OCI-LY1 (cell line): Measurements from ENCODE around the gene VPS50.

Experiments used
- H2AFZ ChIP-seq: fragments of 200-600 bp; sonication (generic), shearing (Covaris generic); 2 replicates; pipeline ENCODE4 v1.6.0; 2014; ENCODE audit warnings: antibody characterized with exemption, mild to moderate bottlenecking, low read length
- H3F3A ChIP-seq: fragments of 200-600 bp; sonication (generic), shearing (Covaris generic); 2 replicates; pipeline ENCODE4 v1.6.0; 2014; ENCODE audit warnings: mild to moderate bottlenecking, antibody characterized with exemption, low read length, moderate library complexity; ENCODE audit not compliant: insufficient read depth
- H3K27ac ChIP-seq: fragments of 200-600 bp; sonication (generic); 2 replicates; pipeline ENCODE4 v1.5.1; 2014; ENCODE audit warnings: low read length, mixed run types, mild to moderate bottlenecking, low read depth; ENCODE audit not compliant: poor library complexity, severe bottlenecking
- H3K27me3 ChIP-seq: fragments of 200-600 bp; sonication (generic); 2 replicates; pipeline ENCODE4 v1.6.0; 2014; ENCODE audit warnings: antibody characterized with exemption, mild to moderate bottlenecking, low read length, moderate library complexity; ENCODE audit not compliant: insufficient read depth
- H3K36me3 ChIP-seq: fragments of 200-600 bp; sonication (generic); 2 replicates; pipeline ENCODE4 v1.6.1; 2014; ENCODE audit warnings: mild to moderate bottlenecking, antibody characterized with exemption, low read length, moderate library complexity, mixed read lengths; ENCODE audit not compliant: insufficient read depth
- H3K4me1 ChIP-seq: fragments of 200-600 bp; sonication (generic); 2 replicates; pipeline ENCODE4 v1.5.1; 2014; ENCODE audit warnings: mild to moderate bottlenecking, low read length, moderate library complexity; ENCODE audit not compliant: insufficient read depth, severe bottlenecking
- H3K4me2 ChIP-seq: fragments of 200-600 bp; sonication (generic), shearing (Covaris generic); 2 replicates; pipeline ENCODE4 v1.6.1; 2014; ENCODE audit warnings: low read length
- H3K4me3 ChIP-seq: fragments of 200-600 bp; sonication (generic); 2 replicates; pipeline ENCODE4 v1.5.1; 2014; ENCODE audit warnings: low read length, low read depth, mild to moderate bottlenecking, mixed read lengths; ENCODE audit not compliant: poor library complexity, severe bottlenecking
- H3K79me2 ChIP-seq: fragments of 200-600 bp; shearing (Covaris generic); 2 replicates; pipeline ENCODE4 v1.6.1; 2016; ENCODE audit warnings: mixed run types, low read length, mixed read lengths; ENCODE audit not compliant: insufficient read depth
- H3K9ac ChIP-seq: fragments of 200-600 bp; sonication (generic), shearing (Covaris generic); 2 replicates; pipeline ENCODE4 v1.6.1; 2014; ENCODE audit warnings: mild to moderate bottlenecking, low read length, mixed read lengths
- H3K9me2 ChIP-seq: fragments of 200-600 bp; sonication (generic), shearing (Covaris generic); 2 replicates; pipeline ENCODE4 v1.6.1; 2014; ENCODE audit warnings: low read depth, mild to moderate bottlenecking, low read length, mixed read lengths
- H3K9me3 ChIP-seq: fragments of 200-600 bp; shearing (Covaris generic); 2 replicates; pipeline ENCODE4 v1.6.1; 2014; ENCODE audit warnings: low read length, mixed read lengths
- H4K20me1 ChIP-seq: fragments of 200-600 bp; sonication (generic), shearing (Covaris generic); 2 replicates; pipeline ENCODE4 v1.6.0; 2016; ENCODE audit warnings: mild to moderate bottlenecking, low read length; ENCODE audit not compliant: insufficient read depth
- EZH2 ChIP-seq: fragments of 200-600 bp; sonication (generic), shearing (Covaris generic); IDR thresholded peaks from 2 replicates; pipeline ENCODE4 v1.8.0; 2017; ENCODE audit warnings: borderline replicate concordance, mixed run types, mild to moderate bottlenecking, antibody characterized with exemption, low read length, moderate library complexity, mixed read lengths
- TF ChIP-seq, protein P1 (sequence below): fragments of 200-600 bp; sonication (generic), shearing (Covaris generic); IDR thresholded peaks from 2 replicates; pipeline ENCODE4 v1.5.1; 2017; ENCODE audit warnings: mild to moderate bottlenecking, antibody characterized with exemption, low read length, moderate library complexity, mixed read lengths

VPS50 gene

GRCh38 chr7:93361853-93362252 lies 129.7 kb downstream of the VPS50 start:
- TF ChIP-seq EZH2, result no peak
- TF ChIP-seq, protein P1, sequence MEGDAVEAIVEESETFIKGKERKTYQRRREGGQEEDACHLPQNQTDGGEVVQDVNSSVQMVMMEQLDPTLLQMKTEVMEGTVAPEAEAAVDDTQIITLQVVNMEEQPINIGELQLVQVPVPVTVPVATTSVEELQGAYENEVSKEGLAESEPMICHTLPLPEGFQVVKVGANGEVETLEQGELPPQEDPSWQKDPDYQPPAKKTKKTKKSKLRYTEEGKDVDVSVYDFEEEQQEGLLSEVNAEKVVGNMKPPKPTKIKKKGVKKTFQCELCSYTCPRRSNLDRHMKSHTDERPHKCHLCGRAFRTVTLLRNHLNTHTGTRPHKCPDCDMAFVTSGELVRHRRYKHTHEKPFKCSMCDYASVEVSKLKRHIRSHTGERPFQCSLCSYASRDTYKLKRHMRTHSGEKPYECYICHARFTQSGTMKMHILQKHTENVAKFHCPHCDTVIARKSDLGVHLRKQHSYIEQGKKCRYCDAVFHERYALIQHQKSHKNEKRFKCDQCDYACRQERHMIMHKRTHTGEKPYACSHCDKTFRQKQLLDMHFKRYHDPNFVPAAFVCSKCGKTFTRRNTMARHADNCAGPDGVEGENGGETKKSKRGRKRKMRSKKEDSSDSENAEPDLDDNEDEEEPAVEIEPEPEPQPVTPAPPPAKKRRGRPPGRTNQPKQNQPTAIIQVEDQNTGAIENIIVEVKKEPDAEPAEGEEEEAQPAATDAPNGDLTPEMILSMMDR, result no peak
- H3K9me2 ChIP-seq, result no peaks in the 10 kb centered on the region
- H3K27ac ChIP-seq, result no peak overlapping the region
- H3K4me3 ChIP-seq, result no peak overlapping the region
- H3K9me3 ChIP-seq, result no peaks in the 10 kb centered on the region
- H3K79me2 ChIP-seq, result no peaks in the 10 kb centered on the region
- H3K27me3 ChIP-seq, result no peaks in the 10 kb centered on the region
- H3K36me3 ChIP-seq, result peaks cover 10% of the 10 kb centered on the region; the same call in 1 of the 2 replicates
- H3F3A ChIP-seq, result no peaks in the 10 kb centered on the region
- H3K4me1 ChIP-seq, result no peaks in the 10 kb centered on the region
- no peak overlapping the region for H3K4me2 ChIP-seq
- no peaks in the 10 kb centered on the region for H4K20me1 ChIP-seq
- H2AFZ ChIP-seq, result no peak overlapping the region
- no peak overlapping the region for H3K9ac ChIP-seq

- Histone ChIP-seq H3K4me3 (no peak overlapping the region), H3K27me3 (no peaks in the 10 kb centered on the region), H2AFZ (no peak overlapping the region), H3K9me3 (no peaks in the 10 kb centered on the region), H3F3A (no peaks in the 10 kb centered on the region), H3K27ac (no peak overlapping the region), H3K4me1 (no peaks in the 10 kb centered on the region), H3K4me2 (no peak overlapping the region), H3K9ac (no peak overlapping the region), H3K9me2 (no peaks in the 10 kb centered on the region), H3K79me2 (no peaks in the 10 kb centered on the region), H4K20me1 (no peaks in the 10 kb centered on the region), H3K36me3 (no peaks in the 10 kb centered on the region)
- TF ChIP-seq, protein P1, result no peak
Observed at GRCh38 chr7:93364806-93365205, 132.6 kb downstream of the VPS50 start.

GRCh38 chr7:93365341-93365740 lies 133.2 kb downstream of the VPS50 start:
- Histone ChIP-seq H4K20me1 (no peaks in the 10 kb centered on the region), H3K9ac (no peak overlapping the region), H2AFZ (no peak overlapping the region), H3K4me3 (no peak overlapping the region), H3K27me3 (no peaks in the 10 kb centered on the region), H3K4me2 (no peak overlapping the region), H3K79me2 (no peaks in the 10 kb centered on the region), H3F3A (no peaks in the 10 kb centered on the region), H3K9me3 (no peaks in the 10 kb centered on the region), H3K4me1 (no peaks in the 10 kb centered on the region), H3K9me2 (no peaks in the 10 kb centered on the region), H3K27ac (no peak overlapping the region), H3K36me3 (no peaks in the 10 kb centered on the region)
- TF ChIP-seq, protein P1, result no peak
- TF ChIP-seq EZH2, result no peak
